ENCODE data around the gene SLC7A6. TPM values are rescaled to one million over a fixed set of nuclear protein-coding genes. Genes with fewer than 3 reads are reported as not detected.

The SLC7A6 gene
- total and polyA plus RNA-seq, 2 of the 13 experiments (the other 11 are each of a cell fraction or from before 2014, with no cell fraction given): 35.8 to 70.8 TPM

DNA sequence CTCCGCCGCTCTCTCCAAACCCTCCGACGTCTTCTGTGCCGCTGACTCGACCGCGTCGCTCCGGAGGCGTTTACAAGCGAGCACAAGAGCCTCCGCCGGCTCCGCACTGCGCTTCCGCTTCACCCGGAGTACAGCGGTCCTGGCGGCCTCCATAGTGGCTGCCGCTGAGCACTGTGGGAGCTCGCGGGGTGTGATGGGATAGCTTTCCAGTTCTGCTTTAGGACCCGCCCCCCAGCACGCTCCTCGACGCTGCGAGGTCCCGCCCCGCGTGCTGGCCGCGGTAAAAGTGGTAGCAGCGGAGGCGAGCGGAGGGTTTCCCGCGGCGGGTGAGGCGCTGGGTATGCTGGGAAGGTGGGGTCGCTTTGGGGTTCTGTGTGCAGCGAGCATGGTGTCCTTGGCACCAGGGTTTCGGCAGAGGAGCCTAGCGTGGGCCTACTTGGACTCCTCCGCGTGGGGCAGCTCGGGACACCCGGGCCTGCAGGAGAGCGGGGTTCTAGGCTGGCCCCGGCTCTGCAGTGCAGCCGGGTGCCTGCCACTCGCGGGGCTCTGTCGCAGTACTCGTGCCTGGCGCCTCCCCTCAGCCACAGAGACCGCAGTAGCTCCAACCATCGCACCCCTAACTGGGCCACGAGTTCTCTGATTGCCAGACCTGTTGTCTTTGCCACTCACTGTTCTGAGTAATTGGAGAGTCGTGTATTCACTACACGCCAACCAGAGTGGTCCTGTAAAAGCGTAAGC lies 46.6 kb downstream of the SLC7A6 start, which contains the start of the genes PRMT7 and SLC7A6OS (continued):
- TF ChIP-seq ZNF75D (CRISPR knock-in tag; IDR thresholded peaks at IDR 0.05; ENCODE audit: borderline replicate concordance) (peak; percentile 96; the same call in 1 of the 2 replicates), GZF1 (CRISPR knock-in tag; IDR thresholded peaks at IDR 0.05) (peak; percentile 95), ZFP37 (CRISPR knock-in tag; IDR thresholded peaks at IDR 0.05; ENCODE audit: borderline replicate concordance) (peak; percentile 100), ZNF225 (CRISPR knock-in tag; IDR thresholded peaks at IDR 0.05) (peak; percentile 100), RELA (CRISPR knock-in tag; IDR thresholded peaks at IDR 0.05) (peak; percentile 83; the same call in 1 of the 2 replicates), ZNF333 (CRISPR knock-in tag; IDR thresholded peaks at IDR 0.05; ENCODE audit: borderline replicate concordance) (peak; percentile 96)
- TF ChIP-seq, protein P1, sequence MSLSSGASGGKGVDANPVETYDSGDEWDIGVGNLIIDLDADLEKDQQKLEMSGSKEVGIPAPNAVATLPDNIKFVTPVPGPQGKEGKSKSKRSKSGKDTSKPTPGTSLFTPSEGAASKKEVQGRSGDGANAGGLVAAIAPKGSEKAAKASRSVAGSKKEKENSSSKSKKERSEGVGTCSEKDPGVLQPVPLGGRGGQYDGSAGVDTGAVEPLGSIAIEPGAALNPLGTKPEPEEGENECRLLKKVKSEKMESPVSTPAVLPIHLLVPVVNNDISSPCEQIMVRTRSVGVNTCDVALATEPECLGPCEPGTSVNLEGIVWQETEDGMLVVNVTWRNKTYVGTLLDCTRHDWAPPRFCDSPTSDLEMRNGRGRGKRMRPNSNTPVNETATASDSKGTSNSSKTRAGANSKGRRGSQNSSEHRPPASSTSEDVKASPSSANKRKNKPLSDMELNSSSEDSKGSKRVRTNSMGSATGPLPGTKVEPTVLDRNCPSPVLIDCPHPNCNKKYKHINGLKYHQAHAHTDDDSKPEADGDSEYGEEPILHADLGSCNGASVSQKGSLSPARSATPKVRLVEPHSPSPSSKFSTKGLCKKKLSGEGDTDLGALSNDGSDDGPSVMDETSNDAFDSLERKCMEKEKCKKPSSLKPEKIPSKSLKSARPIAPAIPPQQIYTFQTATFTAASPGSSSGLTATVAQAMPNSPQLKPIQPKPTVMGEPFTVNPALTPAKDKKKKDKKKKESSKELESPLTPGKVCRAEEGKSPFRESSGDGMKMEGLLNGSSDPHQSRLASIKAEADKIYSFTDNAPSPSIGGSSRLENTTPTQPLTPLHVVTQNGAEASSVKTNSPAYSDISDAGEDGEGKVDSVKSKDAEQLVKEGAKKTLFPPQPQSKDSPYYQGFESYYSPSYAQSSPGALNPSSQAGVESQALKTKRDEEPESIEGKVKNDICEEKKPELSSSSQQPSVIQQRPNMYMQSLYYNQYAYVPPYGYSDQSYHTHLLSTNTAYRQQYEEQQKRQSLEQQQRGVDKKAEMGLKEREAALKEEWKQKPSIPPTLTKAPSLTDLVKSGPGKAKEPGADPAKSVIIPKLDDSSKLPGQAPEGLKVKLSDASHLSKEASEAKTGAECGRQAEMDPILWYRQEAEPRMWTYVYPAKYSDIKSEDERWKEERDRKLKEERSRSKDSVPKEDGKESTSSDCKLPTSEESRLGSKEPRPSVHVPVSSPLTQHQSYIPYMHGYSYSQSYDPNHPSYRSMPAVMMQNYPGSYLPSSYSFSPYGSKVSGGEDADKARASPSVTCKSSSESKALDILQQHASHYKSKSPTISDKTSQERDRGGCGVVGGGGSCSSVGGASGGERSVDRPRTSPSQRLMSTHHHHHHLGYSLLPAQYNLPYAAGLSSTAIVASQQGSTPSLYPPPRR (CRISPR knock-in tag; IDR thresholded peaks at IDR 0.05; ENCODE audit: borderline replicate concordance): peak; percentile 90
- TF ChIP-seq, protein P2, sequence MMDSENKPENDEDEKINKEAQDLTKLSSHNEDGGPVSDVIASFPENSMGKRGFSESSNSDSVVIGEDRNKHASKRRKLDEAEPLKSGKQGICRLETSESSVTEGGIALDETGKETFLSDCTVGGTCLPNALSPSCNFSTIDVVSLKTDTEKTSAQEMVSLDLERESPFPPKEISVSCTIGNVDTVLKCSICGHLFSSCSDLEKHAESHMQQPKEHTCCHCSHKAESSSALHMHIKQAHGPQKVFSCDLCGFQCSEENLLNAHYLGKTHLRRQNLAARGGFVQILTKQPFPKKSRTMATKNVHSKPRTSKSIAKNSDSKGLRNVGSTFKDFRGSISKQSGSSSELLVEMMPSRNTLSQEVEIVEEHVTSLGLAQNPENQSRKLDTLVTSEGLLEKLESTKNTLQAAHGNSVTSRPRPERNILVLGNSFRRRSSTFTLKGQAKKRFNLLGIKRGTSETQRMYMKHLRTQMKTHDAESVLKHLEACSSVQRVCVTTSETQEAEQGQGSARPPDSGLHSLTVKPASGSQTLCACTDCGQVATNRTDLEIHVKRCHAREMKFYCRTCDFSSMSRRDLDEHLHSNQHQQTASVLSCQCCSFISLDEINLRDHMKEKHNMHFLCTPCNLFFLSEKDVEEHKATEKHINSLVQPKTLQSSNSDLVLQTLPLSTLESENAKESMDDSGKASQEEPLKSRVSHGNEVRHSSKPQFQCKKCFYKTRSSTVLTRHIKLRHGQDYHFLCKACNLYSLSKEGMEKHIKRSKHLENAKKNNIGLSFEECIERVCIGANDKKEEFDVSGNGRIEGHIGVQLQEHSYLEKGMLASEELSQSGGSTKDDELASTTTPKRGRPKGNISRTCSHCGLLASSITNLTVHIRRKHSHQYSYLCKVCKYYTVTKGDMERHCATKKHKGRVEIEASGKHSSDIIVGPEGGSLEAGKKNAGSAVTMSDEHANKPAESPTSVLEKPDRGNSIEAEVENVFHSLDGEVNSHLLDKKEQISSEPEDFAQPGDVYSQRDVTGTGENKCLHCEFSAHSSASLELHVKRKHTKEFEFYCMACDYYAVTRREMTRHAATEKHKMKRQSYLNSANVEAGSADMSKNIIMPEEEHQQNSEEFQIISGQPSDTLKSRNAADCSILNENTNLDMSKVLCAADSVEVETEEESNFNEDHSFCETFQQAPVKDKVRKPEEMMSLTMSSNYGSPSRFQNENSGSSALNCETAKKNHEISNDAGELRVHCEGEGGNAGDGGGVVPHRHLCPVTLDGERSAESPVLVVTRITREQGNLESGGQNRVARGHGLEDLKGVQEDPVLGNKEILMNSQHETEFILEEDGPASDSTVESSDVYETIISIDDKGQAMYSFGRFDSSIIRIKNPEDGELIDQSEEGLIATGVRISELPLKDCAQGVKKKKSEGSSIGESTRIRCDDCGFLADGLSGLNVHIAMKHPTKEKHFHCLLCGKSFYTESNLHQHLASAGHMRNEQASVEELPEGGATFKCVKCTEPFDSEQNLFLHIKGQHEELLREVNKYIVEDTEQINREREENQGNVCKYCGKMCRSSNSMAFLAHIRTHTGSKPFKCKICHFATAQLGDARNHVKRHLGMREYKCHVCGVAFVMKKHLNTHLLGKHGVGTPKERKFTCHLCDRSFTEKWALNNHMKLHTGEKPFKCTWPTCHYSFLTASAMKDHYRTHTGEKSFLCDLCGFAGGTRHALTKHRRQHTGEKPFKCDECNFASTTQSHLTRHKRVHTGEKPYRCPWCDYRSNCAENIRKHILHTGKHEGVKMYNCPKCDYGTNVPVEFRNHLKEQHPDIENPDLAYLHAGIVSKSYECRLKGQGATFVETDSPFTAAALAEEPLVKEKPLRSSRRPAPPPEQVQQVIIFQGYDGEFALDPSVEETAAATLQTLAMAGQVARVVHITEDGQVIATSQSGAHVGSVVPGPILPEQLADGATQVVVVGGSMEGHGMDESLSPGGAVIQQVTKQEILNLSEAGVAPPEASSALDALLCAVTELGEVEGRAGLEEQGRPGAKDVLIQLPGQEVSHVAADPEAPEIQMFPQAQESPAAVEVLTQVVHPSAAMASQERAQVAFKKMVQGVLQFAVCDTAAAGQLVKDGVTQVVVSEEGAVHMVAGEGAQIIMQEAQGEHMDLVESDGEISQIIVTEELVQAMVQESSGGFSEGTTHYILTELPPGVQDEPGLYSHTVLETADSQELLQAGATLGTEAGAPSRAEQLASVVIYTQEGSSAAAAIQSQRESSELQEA (CRISPR knock-in tag; IDR thresholded peaks at IDR 0.05; ENCODE audit: not compliant biosample characterization): peak; percentile 99
- TF ChIP-seq, protein P3, sequence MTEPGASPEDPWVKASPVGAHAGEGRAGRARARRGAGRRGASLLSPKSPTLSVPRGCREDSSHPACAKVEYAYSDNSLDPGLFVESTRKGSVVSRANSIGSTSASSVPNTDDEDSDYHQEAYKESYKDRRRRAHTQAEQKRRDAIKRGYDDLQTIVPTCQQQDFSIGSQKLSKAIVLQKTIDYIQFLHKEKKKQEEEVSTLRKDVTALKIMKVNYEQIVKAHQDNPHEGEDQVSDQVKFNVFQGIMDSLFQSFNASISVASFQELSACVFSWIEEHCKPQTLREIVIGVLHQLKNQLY (CRISPR knock-in tag; IDR thresholded peaks at IDR 0.05): peak; percentile 93
- TF ChIP-seq, protein P4, sequence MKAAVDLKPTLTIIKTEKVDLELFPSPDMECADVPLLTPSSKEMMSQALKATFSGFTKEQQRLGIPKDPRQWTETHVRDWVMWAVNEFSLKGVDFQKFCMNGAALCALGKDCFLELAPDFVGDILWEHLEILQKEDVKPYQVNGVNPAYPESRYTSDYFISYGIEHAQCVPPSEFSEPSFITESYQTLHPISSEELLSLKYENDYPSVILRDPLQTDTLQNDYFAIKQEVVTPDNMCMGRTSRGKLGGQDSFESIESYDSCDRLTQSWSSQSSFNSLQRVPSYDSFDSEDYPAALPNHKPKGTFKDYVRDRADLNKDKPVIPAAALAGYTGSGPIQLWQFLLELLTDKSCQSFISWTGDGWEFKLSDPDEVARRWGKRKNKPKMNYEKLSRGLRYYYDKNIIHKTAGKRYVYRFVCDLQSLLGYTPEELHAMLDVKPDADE (CRISPR knock-in tag; IDR thresholded peaks at IDR 0.05): peak; percentile 99
- TF ChIP-seq, protein P5, sequence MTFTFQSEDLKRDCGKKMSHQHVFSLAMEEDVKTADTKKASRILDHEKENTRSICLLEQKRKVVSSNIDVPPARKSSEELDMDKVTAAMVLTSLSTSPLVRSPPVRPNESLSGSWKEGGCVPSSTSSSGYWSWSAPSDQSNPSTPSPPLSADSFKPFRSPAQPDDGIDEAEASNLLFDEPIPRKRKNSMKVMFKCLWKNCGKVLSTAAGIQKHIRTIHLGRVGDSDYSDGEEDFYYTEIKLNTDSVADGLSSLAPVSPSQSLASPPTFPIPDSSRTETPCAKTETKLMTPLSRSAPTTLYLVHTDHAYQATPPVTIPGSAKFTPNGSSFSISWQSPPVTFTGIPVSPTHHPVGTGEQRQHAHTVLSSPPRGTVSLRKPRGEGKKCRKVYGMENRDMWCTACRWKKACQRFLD (CRISPR knock-in tag; IDR thresholded peaks at IDR 0.05; ENCODE audit: borderline replicate concordance): peak; percentile 100
